Muscle layer of colon (tissue), 2 donors: ENCODE results near the gene EVI5.
"Not testable (repeated sequence)": the region's sequence is repeated elsewhere in the genome, so short reads cannot be mapped to it uniquely, and the experiment has no call there.

Experiments used
- H3K27ac ChIP-seq: one replicate; pipeline ENCODE4 v1.7.0; 2013; ENCODE audit warnings: low read depth, mild to moderate bottlenecking, low read length, moderate library complexity
- H3K27me3 ChIP-seq, 2 donors: one replicate each; pipeline ENCODE4 v1.7.0; 2013; ENCODE audit warnings: low read length in 2 of 2, mild to moderate bottlenecking in 2 of 2; ENCODE audit not compliant: insufficient read depth in 2 of 2, control insufficient read depth in 1 of 2
- H3K36me3 ChIP-seq: one replicate; pipeline ENCODE4 v1.7.0; 2013; ENCODE audit warnings: mild to moderate bottlenecking, low read length; ENCODE audit not compliant: insufficient read depth
- H3K4me1 ChIP-seq: one replicate; pipeline ENCODE4 v1.7.0; 2013; ENCODE audit warnings: mild to moderate bottlenecking, low read length; ENCODE audit not compliant: insufficient read depth
- H3K4me3 ChIP-seq, 2 donors: one replicate each; pipeline ENCODE4 v1.7.0; 2013; ENCODE audit warnings: low read length in 2 of 2, low read depth in 1 of 2, mild to moderate bottlenecking in 1 of 2, moderate library complexity in 1 of 2
- H3K9ac ChIP-seq: one replicate; pipeline ENCODE4 v1.7.0; 2013; ENCODE audit warnings: low read length
- H3K9me3 ChIP-seq: one replicate; pipeline ENCODE4 v1.7.0; 2013; ENCODE audit warnings: mild to moderate bottlenecking, low read length
- donor health status: abdominal sarcoma.
- donor health status: Adenocarcinoma of cecum.

EVI5 gene

GRCh38 chr1:92747735-92748134, 37.2 kb downstream of the EVI5 start:
- no peaks in the 10 kb centered on the region for H3K27me3 ChIP-seq
- H3K9me3 ChIP-seq = no peaks in the 10 kb centered on the region
- no peaks in the 10 kb centered on the region for H3K36me3 ChIP-seq
- no peak overlapping the region for H3K9ac ChIP-seq
- peaks cover 6% of the 10 kb centered on the region for H3K4me1 ChIP-seq
- H3K27ac ChIP-seq = no peak overlapping the region
- H3K4me3 ChIP-seq = no peak overlapping the region

GRCh38 chr1:92746255-92746654, 38.7 kb downstream of the EVI5 start:
- not testable (repeated sequence) for H3K27ac ChIP-seq, H3K27me3 ChIP-seq, H3K9me3 ChIP-seq, H3K4me1 ChIP-seq, H3K4me3 ChIP-seq, H3K36me3 ChIP-seq, H3K9ac ChIP-seq

GRCh38 chr1:92743221-92743620, 41.7 kb downstream of the EVI5 start:
- Histone ChIP-seq H3K9ac (no peak overlapping the region), H3K4me1 (peaks cover 5% of the 10 kb centered on the region), H3K27me3 (no peaks in the 10 kb centered on the region), H3K9me3 (no peaks in the 10 kb centered on the region), H3K27ac (no peak overlapping the region), H3K36me3 (no peaks in the 10 kb centered on the region), H3K4me3 (no peak overlapping the region)

- H3K27me3 ChIP-seq = no peaks in the 10 kb centered on the region
- H3K4me3 ChIP-seq = no peak overlapping the region
- no peaks in the 10 kb centered on the region for H3K4me1 ChIP-seq
- no peak overlapping the region for H3K9ac ChIP-seq
- H3K9me3 ChIP-seq = no peaks in the 10 kb centered on the region
- H3K36me3 ChIP-seq = peaks cover 3% of the 10 kb centered on the region
- H3K27ac ChIP-seq = no peak overlapping the region
Observed at GRCh38 chr1:92739669-92740524, 45.0 kb downstream of the EVI5 start.

- H3K9ac ChIP-seq = no peak overlapping the region
- no peak overlapping the region for H3K27ac ChIP-seq
- no peak overlapping the region for H3K4me3 ChIP-seq
- no peaks in the 10 kb centered on the region for H3K4me1 ChIP-seq
- no peaks in the 10 kb centered on the region for H3K9me3 ChIP-seq
- H3K36me3 ChIP-seq = peaks cover 8% of the 10 kb centered on the region
- no peaks in the 10 kb centered on the region for H3K27me3 ChIP-seq
Observed at GRCh38 chr1:92736395-92736794, 48.5 kb downstream of the EVI5 start.

- no peaks in the 10 kb centered on the region for H3K9me3 ChIP-seq
Observed at GRCh38 chr1:92730476-92730875, 54.4 kb downstream of the EVI5 start.

GRCh38 chr1:92728697-92729096, 56.2 kb downstream of the EVI5 start:
- no peaks in the 10 kb centered on the region for H3K9me3 ChIP-seq
- no peak overlapping the region for H3K27ac ChIP-seq
- H3K36me3 ChIP-seq = peaks cover 1% of the 10 kb centered on the region
- no peak overlapping the region for H3K4me3 ChIP-seq
- H3K9ac ChIP-seq = no peak overlapping the region
- H3K27me3 ChIP-seq = no peaks in the 10 kb centered on the region
- no peaks in the 10 kb centered on the region for H3K4me1 ChIP-seq

More at GRCh38 chr1:92730476-92730875, 54.4 kb downstream of the EVI5 start:
- Histone ChIP-seq H3K9ac (no peak overlapping the region), H3K36me3 (peaks cover 8% of the 10 kb centered on the region), H3K27ac (no peak overlapping the region), H3K4me1 (no peaks in the 10 kb centered on the region), H3K4me3 (no peak overlapping the region), H3K27me3 (no peaks in the 10 kb centered on the region)

GRCh38 chr1:92723713-92724112, 61.2 kb downstream of the EVI5 start:
- H3K27ac ChIP-seq, H3K9me3 ChIP-seq, H3K27me3 ChIP-seq, H3K36me3 ChIP-seq, H3K4me1 ChIP-seq, H3K9ac ChIP-seq, H3K4me3 ChIP-seq: not testable (repeated sequence)

- H3K27ac ChIP-seq = no peak overlapping the region
- H3K4me3 ChIP-seq = no peak overlapping the region
- H3K9me3 ChIP-seq = no peaks in the 10 kb centered on the region
- no peaks in the 10 kb centered on the region for H3K4me1 ChIP-seq
- H3K9ac ChIP-seq = no peak overlapping the region
- H3K27me3 ChIP-seq = no peaks in the 10 kb centered on the region
- no peaks in the 10 kb centered on the region for H3K36me3 ChIP-seq
Observed at GRCh38 chr1:92721886-92722285, 63.0 kb downstream of the EVI5 start.

GRCh38 chr1:92721157-92721556, 63.8 kb downstream of the EVI5 start:
- not testable (repeated sequence) for H3K9me3 ChIP-seq, H3K9ac ChIP-seq

GRCh38 chr1:92715476-92715951, 69.4 kb downstream of the EVI5 start:
- H3K4me3 ChIP-seq, H3K36me3 ChIP-seq, H3K9me3 ChIP-seq, H3K9ac ChIP-seq, H3K27ac ChIP-seq, H3K4me1 ChIP-seq, H3K27me3 ChIP-seq: not testable (repeated sequence)

More at GRCh38 chr1:92721157-92721556, 63.8 kb downstream of the EVI5 start:
- not testable (repeated sequence) for H3K27me3 ChIP-seq, H3K36me3 ChIP-seq, H3K4me3 ChIP-seq, H3K27ac ChIP-seq, H3K4me1 ChIP-seq

GRCh38 chr1:92713939-92714338, 71.0 kb downstream of the EVI5 start:
- Histone ChIP-seq H3K9ac (no peak overlapping the region), H3K4me3 (no peak overlapping the region), H3K27me3 (no peaks in the 10 kb centered on the region), H3K27ac (no peak overlapping the region), H3K9me3 (no peaks in the 10 kb centered on the region), H3K36me3 (no peaks in the 10 kb centered on the region), H3K4me1 (peaks cover 7% of the 10 kb centered on the region)
